Heart left ventricle (tissue), 16 donors: ENCODE results near the gene SORBS1. TPM values are rescaled to one million over a fixed set of nuclear protein-coding genes. Genes with fewer than 3 reads are reported as not detected.

Experiments used
- ATAC-seq, 4 donors: fragments of 200-7000 bp; cut with Tn5 transposase; one replicate each; pipeline ENCODE4 v1.9.1; 2020 to 2022; ENCODE audit warnings: moderate library complexity in 4 of 4, mild to moderate bottlenecking in 3 of 4, moderate number of reproducible peaks in 1 of 4
- DNase-seq, 5 donors: peaks; one replicate each; pipeline ENCODE4 v3.0.0-alpha.2; 2020
- H3K27ac ChIP-seq, 12 donors: fragments of 200-600 bp; sonication (generic) in 4 of 12; one replicate each; pipeline versions ENCODE4 v1.5.0 to v1.8.0; 2016 to 2022; ENCODE audit warnings: mild to moderate bottlenecking in 2 of 12
- H3K27me3 ChIP-seq, 9 donors: fragments of 200-600 bp; sonication (generic) in 2 of 9; one replicate each; pipeline versions ENCODE4 v1.5.1 to v1.8.0; 2016 to 2022; ENCODE audit warnings: mild to moderate bottlenecking in 3 of 9
- H3K36me3 ChIP-seq, 9 donors: fragments of 200-600 bp; sonication (generic) in 2 of 9; one replicate each; pipeline versions ENCODE4 v1.5.0 to v1.8.0; 2018 to 2022; ENCODE audit warnings: mild to moderate bottlenecking in 2 of 9
- H3K4me1 ChIP-seq, 12 donors: fragments of 200-600 bp; sonication (generic) in 4 of 12; one replicate each; pipeline versions ENCODE4 v1.5.0 to v1.8.0; 2016 to 2022; ENCODE audit warnings: mild to moderate bottlenecking in 3 of 12
- H3K4me3 ChIP-seq, 12 donors: fragments of 200-600 bp; sonication (generic) in 4 of 12; one replicate each; pipeline versions ENCODE4 v1.5.0 to v1.8.0; 2017 to 2022; ENCODE audit warnings: mild to moderate bottlenecking in 9 of 12, moderate library complexity in 4 of 12
- H3K9me3 ChIP-seq, 12 donors: fragments of 200-600 bp; sonication (generic) in 4 of 12; one replicate each; pipeline versions ENCODE4 v1.5.0 to v1.8.0; 2016 to 2022; ENCODE audit warnings: mild to moderate bottlenecking in 1 of 12
- POLR2A ChIP-seq, 2 donors: fragments of 450-650 bp; IDR thresholded peaks; one replicate each; pipeline ENCODE4 v1.6.1; 2017; ENCODE audit warnings: antibody characterized with exemption in 2 of 2, mild to moderate bottlenecking in 2 of 2, moderate library complexity in 2 of 2
- WGBS, 4 donors: extraction: QIAGEN DNeasy Blood & Tissue Kit in 2 of 4; methylation state at CpG; one replicate each; pipeline versions ENCODE4 v1.1.5 to v1.1.7; 2013 to 2018; 5-methylcytosine and 5-hydroxymethylcytosine counted together
- intact Hi-C, 10 donors: fragments of 100-400 bp; cut with DNase I; formaldehyde crosslinking; loops; one replicate each; pipeline versions ENCODE4 v1.11.1 to v1.14.2; 2022
- polyA plus RNA-seq, 2 donors: library from polyadenylated mRNA; stranded (reverse); fragments of 200-250 nt; gene quantifications; one replicate each; pipeline ENCODE4 v1.2.3, GENCODE V29; 2013
- total RNA-seq, 9 donors: library from RNA; depleted of rRNA in 2 of 9; stranded (reverse); fragments of >200 nt in 2 of 9; fragmentation: NEBNext Ultra II Directional in 3 of 9; extraction: Animal tissue kit (Norgen Biotek cat#: 25700) in 3 of 9; gene quantifications; one replicate each; pipeline versions ENCODE4 v1.1.0 to v1.2.4, GENCODE V29; 2016 to 2023
- TF ChIP-seq, protein P1 (sequence below), 12 donors: fragments of 200-600 bp; sonication (generic) in 4 of 12; IDR thresholded peaks; one replicate each; pipeline versions ENCODE4 v1.5.0 to v1.8.0; 2018 to 2022; ENCODE audit warnings: antibody characterized with exemption in 12 of 12, mild to moderate bottlenecking in 5 of 12
- donor health status: ischemic (EF 13 %, LVEDD 7.1; RV severe dilation, severe dysfunction).
- donor health status: healthy with polysubstance abuse.
- donor health status: DM: no; HTN: yes; CAD: no.
- donor health status: DM: no; HTN: no; CAD: no.
- donor health status: ischemic (EF 25% LVEDD 6.9; RV normal size, moderate dysfunction).
- donor health status: ischemic (EF 25% LVEDD 5.7; RV mildly dilated, moderate dysfunction).
- donor health status: healthy.
- donor health status: DM: yes; HTN: yes; CAD: no.
- donor health status: ischemic (EF 35%, LVEDD 5.7; RV mildly dilated, moderate dysfunction).
- donor health status: nonischemic (EF 11% LVEDD 7.7; RV severe dilation, severe dysfunction).
- donor health status: DM: yes; HTN: yes; CAD: no.
- donor health status: PGD.
- donor health status: ischemic (EF 29% LVEDD 5.4; RV normal size, mild dysfunction).
- donor health status: nonischemic (EF 23%, LVEDD 6.1; RV moderate dilation, normal function).

SORBS1 gene
- total and polyA plus RNA-seq, 11 donors: 355 to 1,440 (median 886) TPM

DNA sequence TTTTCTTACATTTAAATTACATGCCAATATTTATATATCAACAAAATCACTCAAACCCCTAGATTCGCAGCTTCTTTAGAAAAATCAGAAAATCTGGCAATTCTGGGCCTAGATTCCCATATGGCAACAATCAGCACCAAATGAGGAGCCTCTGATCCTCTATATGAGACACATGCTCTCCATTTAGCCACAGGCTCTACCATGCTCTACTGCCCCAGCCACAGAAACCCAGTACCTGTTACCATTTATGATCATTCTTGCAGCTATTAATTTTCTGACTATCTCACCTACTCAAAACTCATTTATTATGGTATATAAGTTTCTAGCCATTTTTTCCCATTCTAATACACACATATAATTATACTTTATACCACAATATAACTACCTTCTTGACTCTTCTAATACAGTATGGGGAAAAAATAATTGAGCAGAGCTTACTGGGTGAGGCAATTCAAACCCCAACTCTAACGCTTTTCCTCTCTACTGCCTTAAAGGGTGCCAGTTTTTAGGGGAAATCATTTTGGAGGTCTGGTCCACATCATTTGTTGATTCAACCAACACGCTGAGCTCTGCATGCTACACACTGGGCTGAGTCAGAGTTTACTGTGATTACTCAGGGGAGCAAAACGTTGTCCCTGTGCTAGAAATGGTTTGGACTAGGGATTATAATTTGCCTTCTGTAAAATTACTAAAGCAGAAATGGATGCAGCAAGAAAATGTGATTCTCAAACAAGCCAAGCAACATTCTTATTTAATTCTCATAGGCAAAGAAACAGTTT lies 281.9 kb downstream of the SORBS1 start:
- 59 to 70% (median 65%) methylated on average over 4 of the region's 4 CpGs for WGBS, 4 donors
- intact Hi-C loops: no loop called here
- no peak overlapping the region for H3K4me3 ChIP-seq

DNA sequence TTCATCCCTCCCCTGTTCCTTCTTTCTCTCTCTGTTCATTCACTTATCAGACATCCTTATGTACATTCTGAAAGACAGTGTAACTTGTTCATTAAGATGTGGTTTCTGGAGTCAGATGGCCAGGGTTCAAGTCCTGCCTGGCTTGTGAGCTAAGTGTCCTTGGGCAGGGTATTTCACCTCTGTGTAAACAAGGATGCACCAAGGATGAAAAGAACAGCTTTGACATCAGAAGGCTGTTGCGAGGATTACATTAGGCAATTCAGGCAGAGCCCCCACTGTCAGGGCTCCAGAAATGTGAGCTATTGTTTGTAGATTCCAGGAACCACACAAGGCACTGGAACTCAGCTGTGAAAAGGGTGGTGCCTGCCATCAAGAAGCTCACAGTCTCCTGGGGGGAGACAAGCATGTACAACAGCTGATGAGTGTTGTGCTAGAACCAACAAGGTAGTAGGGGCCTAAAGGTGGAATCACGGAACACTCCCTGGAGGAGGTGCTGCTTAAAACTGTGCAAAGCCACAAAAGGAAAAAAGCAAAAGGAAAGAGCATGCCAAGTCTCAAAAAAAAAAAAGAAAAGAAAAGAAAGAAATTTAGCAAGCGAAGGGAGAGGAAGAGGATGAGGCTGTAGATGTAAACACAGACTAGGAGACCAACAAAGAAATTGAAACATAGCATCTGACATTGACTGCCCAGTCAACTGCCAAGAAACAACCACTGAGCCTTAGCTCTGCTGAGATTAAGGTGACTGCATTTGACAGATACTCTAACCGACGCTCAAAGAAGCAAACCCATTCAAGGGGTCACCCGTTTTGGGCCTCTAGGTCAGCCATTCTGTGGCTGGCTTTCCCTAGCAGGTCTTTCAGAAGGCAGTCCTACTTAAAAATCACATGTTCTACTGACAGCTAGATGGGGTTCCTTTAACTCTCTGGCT lies 282.8 kb downstream of the SORBS1 start:
- Histone ChIP-seq H3K27ac (peak overlapping the region in 11 of 12 donors; percentile 20 to 85 (median 50)), H3K36me3 (peaks cover 0 to 7% (median 0%) of the 10 kb centered on the region in 9 donors), H3K4me3 (no peak overlapping the region), H3K27me3 (no peaks in the 10 kb centered on the region), H3K4me1 (peaks cover 18 to 98% (median 83%) of the 10 kb centered on the region in 12 donors), H3K9me3 (no peaks in the 10 kb centered on the region)
- no peak for DNase-seq
- WGBS, 4 donors: 54 to 72% (median 66%) methylated on average over 6 of the region's 6 CpGs
- TF ChIP-seq POLR2A (IDR thresholded peaks at IDR 0.05): no peak
- TF ChIP-seq, protein P1, sequence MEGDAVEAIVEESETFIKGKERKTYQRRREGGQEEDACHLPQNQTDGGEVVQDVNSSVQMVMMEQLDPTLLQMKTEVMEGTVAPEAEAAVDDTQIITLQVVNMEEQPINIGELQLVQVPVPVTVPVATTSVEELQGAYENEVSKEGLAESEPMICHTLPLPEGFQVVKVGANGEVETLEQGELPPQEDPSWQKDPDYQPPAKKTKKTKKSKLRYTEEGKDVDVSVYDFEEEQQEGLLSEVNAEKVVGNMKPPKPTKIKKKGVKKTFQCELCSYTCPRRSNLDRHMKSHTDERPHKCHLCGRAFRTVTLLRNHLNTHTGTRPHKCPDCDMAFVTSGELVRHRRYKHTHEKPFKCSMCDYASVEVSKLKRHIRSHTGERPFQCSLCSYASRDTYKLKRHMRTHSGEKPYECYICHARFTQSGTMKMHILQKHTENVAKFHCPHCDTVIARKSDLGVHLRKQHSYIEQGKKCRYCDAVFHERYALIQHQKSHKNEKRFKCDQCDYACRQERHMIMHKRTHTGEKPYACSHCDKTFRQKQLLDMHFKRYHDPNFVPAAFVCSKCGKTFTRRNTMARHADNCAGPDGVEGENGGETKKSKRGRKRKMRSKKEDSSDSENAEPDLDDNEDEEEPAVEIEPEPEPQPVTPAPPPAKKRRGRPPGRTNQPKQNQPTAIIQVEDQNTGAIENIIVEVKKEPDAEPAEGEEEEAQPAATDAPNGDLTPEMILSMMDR (IDR thresholded peaks at IDR 0.05): no peak
- intact Hi-C loops: no loop called here
- peak in 3 of 4 donors; percentile 14 to 45 (median 21) for ATAC-seq

More for the DNA sequence above, 281.9 kb downstream of the SORBS1 start:
- Histone ChIP-seq H3K36me3 (peaks cover 0 to 10% (median 0%) of the 10 kb centered on the region in 9 donors), H3K27me3 (no peaks in the 10 kb centered on the region), H3K4me1 (peaks cover 18 to 92% (median 75%) of the 10 kb centered on the region in 12 donors), H3K9me3 (no peaks in the 10 kb centered on the region), H3K27ac (peak overlapping the region in 11 of 12 donors; percentile 2 to 85 (median 44))
- TF ChIP-seq, protein P1 (IDR thresholded peaks at IDR 0.05): no peak
- TF ChIP-seq POLR2A (IDR thresholded peaks at IDR 0.05): no peak
- ATAC-seq (peak in 1 of 4 donors; percentile 53), DNase-seq (no peak)

DNA sequence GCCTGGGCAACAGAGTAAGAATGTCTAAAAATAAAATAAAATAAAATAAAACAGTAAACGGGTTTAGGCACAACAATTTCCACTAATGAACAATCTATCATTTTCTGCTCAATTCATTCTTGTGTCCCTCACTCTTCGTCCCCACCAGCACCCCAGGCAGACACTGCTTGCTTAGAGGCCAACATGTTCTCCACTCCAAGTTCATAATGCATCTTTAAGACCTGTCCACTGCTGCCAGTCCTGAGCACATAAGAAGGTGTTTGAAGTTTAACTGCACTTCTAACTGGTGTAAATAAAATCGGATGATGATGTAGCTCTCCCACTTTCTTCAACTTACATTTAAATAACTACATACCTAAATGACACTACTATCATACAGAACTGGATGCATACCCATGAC lies 283.6 kb downstream of the SORBS1 start:
- ATAC-seq (no peak), DNase-seq (no peak)
- WGBS, 4 donors: 59 to 70% (median 64%) methylated on average over 3 of the region's 3 CpGs
- no peak overlapping the region for H3K4me3 ChIP-seq
- H3K36me3 ChIP-seq: peaks cover 0 to 5% (median 0%) of the 10 kb centered on the region in 9 donors
- TF ChIP-seq, protein P1 (IDR thresholded peaks at IDR 0.05): no peak
- no peak for TF ChIP-seq POLR2A (IDR thresholded peaks at IDR 0.05)
- intact Hi-C loops: no loop called here
- no peaks in the 10 kb centered on the region for H3K9me3 ChIP-seq
- H3K27me3 ChIP-seq: no peaks in the 10 kb centered on the region
- peak overlapping the region in 9 of 12 donors; percentile 8 to 85 (median 50) for H3K27ac ChIP-seq
- H3K4me1 ChIP-seq: peaks cover 18 to 98% (median 90%) of the 10 kb centered on the region in 12 donors

DNA sequence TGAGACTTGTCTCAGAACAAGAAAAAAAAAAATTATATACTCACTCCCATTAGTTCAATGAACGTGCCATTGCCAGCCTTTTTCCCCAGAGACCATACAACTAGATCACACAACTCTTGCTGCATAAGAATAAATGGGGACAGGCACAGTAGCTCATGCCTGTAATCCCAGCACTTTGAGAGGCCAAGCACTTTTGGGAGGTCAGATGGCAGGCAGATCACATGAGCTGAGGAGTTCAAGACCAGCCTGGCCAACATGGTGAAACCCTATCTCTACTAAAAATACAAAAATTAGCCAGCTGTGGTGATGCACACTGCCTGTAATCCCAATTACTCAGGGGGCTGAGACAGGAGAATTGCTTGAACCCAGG lies 284.0 kb downstream of the SORBS1 start:
- TF ChIP-seq POLR2A (IDR thresholded peaks at IDR 0.05): no peak
- TF ChIP-seq, protein P1 (IDR thresholded peaks at IDR 0.05): no peak
- intact Hi-C loops: no loop called here
- no peaks in the 10 kb centered on the region for H3K27me3 ChIP-seq
- DNase-seq: no peak
- ATAC-seq: no peak
- no peak overlapping the region for H3K4me3 ChIP-seq
- H3K36me3 ChIP-seq: peaks cover 0 to 3% (median 0%) of the 10 kb centered on the region in 9 donors
- WGBS, 4 donors: 17 to 54% (median 29%) methylated on average over 1 of the region's 1 CpG
- H3K27ac ChIP-seq: peak overlapping the region in 11 of 12 donors; percentile 11 to 85 (median 74)
- no peaks in the 10 kb centered on the region for H3K9me3 ChIP-seq
- H3K4me1 ChIP-seq: peaks cover 18 to 100% (median 92%) of the 10 kb centered on the region in 12 donors
